Psoas muscle (tissue), 8 donors: Measurements from ENCODE around the gene SLC9A5. TPM values are rescaled to one million over a fixed set of nuclear protein-coding genes. Genes with fewer than 3 reads are reported as not detected.

Source experiments
- ATAC-seq, 4 donors: fragments of 200-7000 bp; cut with Tn5 transposase; one replicate each; pipeline ENCODE4 v1.9.1; 2020; ENCODE audit warnings: moderate library complexity in 3 of 4, mild to moderate bottlenecking in 2 of 4
- DNase-seq, 2 donors: peaks; one replicate each; pipeline ENCODE4 v3.0.0-alpha.2; 2020
- H3K27ac ChIP-seq: fragments of 200-600 bp; one replicate; pipeline ENCODE4 v1.8.0; 2022
- H3K27me3 ChIP-seq, 3 donors: fragments of 200-600 bp in 1 of 3; one replicate each; pipeline versions ENCODE4 v1.6.1 to v1.8.0; 2013 to 2022; ENCODE audit warnings: low read length in 2 of 3, mild to moderate bottlenecking in 2 of 3, moderate library complexity in 1 of 3; ENCODE audit not compliant: insufficient read depth in 3 of 3
- H3K36me3 ChIP-seq, 2 donors: fragments of 200-600 bp in 1 of 2; one replicate each; pipeline versions ENCODE4 v1.6.1 to v1.8.0; 2013 to 2022; ENCODE audit warnings: low read depth in 1 of 2, mild to moderate bottlenecking in 1 of 2, moderate library complexity in 1 of 2; ENCODE audit not compliant: insufficient read depth in 1 of 2
- H3K4me1 ChIP-seq: fragments of 200-600 bp; one replicate; pipeline ENCODE4 v1.8.0; 2022
- H3K4me3 ChIP-seq: fragments of 200-600 bp; one replicate; pipeline ENCODE4 v1.8.0; 2022; ENCODE audit warnings: mild to moderate bottlenecking
- H3K9me3 ChIP-seq: fragments of 200-600 bp; one replicate; pipeline ENCODE4 v1.8.0; 2022
- CTCF ChIP-seq: fragments of 200-600 bp; IDR thresholded peaks from one replicate; pipeline ENCODE4 v1.8.0; 2022; ENCODE audit warnings: antibody characterized with exemption
- WGBS, 3 donors: extraction: QIAGEN DNeasy Blood & Tissue Kit; methylation state at CpG; one replicate each; pipeline versions ENCODE4 v1.1.6 to v1.1.7; 2013; 5-methylcytosine and 5-hydroxymethylcytosine counted together
- intact Hi-C, 2 donors: fragments of 100-400 bp; cut with DNase I; formaldehyde crosslinking; loops; one replicate each; pipeline versions ENCODE4 v1.11.0 to v1.14.2; 2022
- polyA plus RNA-seq, 3 donors: library from polyadenylated mRNA; stranded (reverse); fragments of 200-250 nt; gene quantifications; one replicate each; pipeline ENCODE4 v1.2.3, GENCODE V29; 2013
- total RNA-seq, 4 donors: library from RNA; stranded (reverse); fragmentation: NEBNext Ultra II Directional in 2 of 4; extraction: Animal tissue kit (Norgen Biotek cat#: 25700) in 2 of 4; gene quantifications; one replicate each; pipeline versions ENCODE4 v1.2.1 to v1.2.4, GENCODE V29; 2021 to 2023
- donor health status: healthy with polysubstance abuse.
- donor health status: DM: no; HTN: no; CAD: no; lungs with moderate emphysema.
- donor health status: Bipolar disorder and iron deficiency.
- donor health status: healthy.
- donor health status: DM: yes; HTN: yes; CAD: no.
- donor health status: DM: no; HTN: no; CAD: no.
- donor health status: DM: no; HTN: no; CAD: no.
- donor health status: DM: yes; HTN: yes; CAD: no.

The SLC9A5 gene
- total and polyA plus RNA-seq, 7 donors = 0.52 to 1.7 (median 1.1) TPM

GRCh38 chr16:67209565-67209964 is 39.2 kb upstream of the SLC9A5 start:
- Histone ChIP-seq H3K4me3 (no peak overlapping the region), H3K4me1 (peaks cover 39% of the 10 kb centered on the region), H3K27me3 (no peaks in the 10 kb centered on the region), H3K36me3 (peaks cover 0 to under 1% of the 10 kb centered on the region in 2 donors), H3K9me3 (no peaks in the 10 kb centered on the region), H3K27ac (no peak overlapping the region)
- WGBS, 3 donors = 62 to 80% (median 79%) methylated on average over 6 to 8 of the region's 8 CpGs
- DNase-seq (no peak), ATAC-seq (no peak)
- intact Hi-C loops = no loop called here
- TF ChIP-seq CTCF = no peak

GRCh38 chr16:67210069-67210937 is 38.5 kb upstream of the SLC9A5 start:
- no peaks in the 10 kb centered on the region for H3K36me3 ChIP-seq
- no peak for TF ChIP-seq CTCF
- ATAC-seq (peak in 1 of 4 donors; percentile 3), DNase-seq (no peak)
- intact Hi-C loops = no loop called here
- no peaks in the 10 kb centered on the region for H3K9me3 ChIP-seq
- peaks cover 41% of the 10 kb centered on the region for H3K4me1 ChIP-seq
- no peak overlapping the region for H3K4me3 ChIP-seq
- H3K27ac ChIP-seq = no peak overlapping the region
- H3K27me3 ChIP-seq = no peaks in the 10 kb centered on the region
- WGBS, 3 donors = 58 to 65% (median 63%) methylated on average over 25 of the region's 25 CpGs

- intact Hi-C loops = no loop called here
- Histone ChIP-seq H3K36me3 (no peaks in the 10 kb centered on the region), H3K4me1 (peaks cover 43% of the 10 kb centered on the region), H3K9me3 (no peaks in the 10 kb centered on the region), H3K27me3 (no peaks in the 10 kb centered on the region), H3K27ac (no peak overlapping the region), H3K4me3 (no peak overlapping the region)
- DNase-seq (no peak), ATAC-seq (no peak)
- TF ChIP-seq CTCF = no peak
- 70 to 81% (median 72%) methylated on average over 7 of the region's 7 CpGs for WGBS, 3 donors
These were observed 37.1 kb upstream of the SLC9A5 start for GRCh38 chr16:67211674-67212073.

- H3K27ac ChIP-seq = no peak overlapping the region
- intact Hi-C loops = no loop called here
- no peak overlapping the region for H3K4me3 ChIP-seq
- H3K36me3 ChIP-seq = no peaks in the 10 kb centered on the region
- H3K4me1 ChIP-seq = peaks cover 34% of the 10 kb centered on the region
- ATAC-seq (no peak), DNase-seq (no peak)
- H3K9me3 ChIP-seq = no peaks in the 10 kb centered on the region
- no peaks in the 10 kb centered on the region for H3K27me3 ChIP-seq
- no peak for TF ChIP-seq CTCF
These were observed 36.0 kb upstream of the SLC9A5 start for GRCh38 chr16:67212766-67213165.
